Measurements from ENCODE around the gene MTMR10. TPM values are rescaled to one million over a fixed set of nuclear protein-coding genes. Genes with fewer than 3 reads are reported as not detected.

The MTMR10 gene
- total and polyA plus RNA-seq, 2 of the 4 experiments (the other 2 are of a cell fraction) = 11.2 to 13.8 TPM

GRCh38 chr15:31036783-31037182 is 45.4 kb upstream of the MTMR10 start:
- no peak overlapping the region for H3K27ac ChIP-seq (ENCODE audit: insufficient read depth, low read length)
- no TSS peak for BruUV-seq (replicated peaks)
- DNase-seq = no peak
- no peak overlapping the region for H3K18ac ChIP-seq (ENCODE audit: low read depth, low read length)
- TF ChIP-seq RFX5 (IDR thresholded peaks at IDR 0.05; ENCODE audit: low read depth, low read length) (no peak), RAD21 (IDR thresholded peaks at IDR 0.05; ENCODE audit: low read length) (no peak), USF2 (IDR thresholded peaks at IDR 0.05; ENCODE audit: low read depth, low read length) (no peak), RCOR1 (IDR thresholded peaks at IDR 0.05; ENCODE audit: insufficient replicate concordance, low read length) (no peak), NFE2L2 (IDR thresholded peaks at IDR 0.05; ENCODE audit: low read depth, low read length) (no peak)
- H3K27me3 ChIP-seq (ENCODE audit: control insufficient read depth, insufficient read depth, low read length) = no peaks in the 10 kb centered on the region
- peaks cover 12% of the 10 kb centered on the region for H3K4me1 ChIP-seq (ENCODE audit: control insufficient read depth, insufficient read depth, low read length)
- no peak overlapping the region for H3K14ac ChIP-seq (replicated peaks; ENCODE audit: low read depth, low read length)
- 0 out of 2 replicates have a peak, but pooled peaks cover 1% of the 10 kb centered on the region for H3K9me3 ChIP-seq (ENCODE audit: control insufficient read depth, insufficient read depth, low read length)
- no peak overlapping the region for H4K8ac ChIP-seq (ENCODE audit: low read depth in 2 of 2, low read length in 2 of 2)
- H2BK15ac ChIP-seq (ENCODE audit: low read depth, low read length) = no peak overlapping the region
- WGBS, 2 experiments (ENCODE audit: extremely low coverage in 2 of 2, insufficient read length in 1 of 2) = 90% methylated on average over 2 of the region's 9 CpGs; no CpG with 5 or more reads in 1 of the 2 experiments
- H3K4ac ChIP-seq (ENCODE audit: low read depth, low read length) = no peak overlapping the region
- H3K56ac ChIP-seq (ENCODE audit: extremely low read depth, insufficient read depth, low read length) = no peak overlapping the region
- POLR2A ChIA-PET (ENCODE audit: unreplicated experiment) = no interaction called here
- dilution Hi-C loops (cut with HindIII; ENCODE audit: low sequenced_read_pairs, unreplicated experiment) = no loop called here
- H2AK5ac ChIP-seq (ENCODE audit: low read depth, low read length) = no peak overlapping the region
- CTCF ChIA-PET = interaction anchor here (1.1 kb wide), 1 partner anchor 92 kb away, joined by 3 read pairs; no protein-coding TSS in a partner anchor
- no peaks in the 10 kb centered on the region for H3K36me3 ChIP-seq (ENCODE audit: control insufficient read depth, insufficient read depth, low read length)
- no peaks in the 10 kb centered on the region for H4K20me1 ChIP-seq (ENCODE audit: insufficient read depth, low read length)
- no peak overlapping the region for H3K9ac ChIP-seq (ENCODE audit: low read depth, low read length)
- no peak overlapping the region for H3K23ac ChIP-seq (ENCODE audit: low read depth, low read length)
- no peak overlapping the region for H4K5ac ChIP-seq (ENCODE audit: low read depth, low read length)
- no peak for ATAC-seq (ENCODE audit: low read depth)
- peaks cover 4% of the 10 kb centered on the region; the same call in 1 of the 2 replicates for H3K9me1 ChIP-seq (ENCODE audit: insufficient read depth, low read length)
- H2AFZ ChIP-seq (replicated peaks; ENCODE audit: low read length, poor library complexity) = no peak overlapping the region
- H4K91ac ChIP-seq (ENCODE audit: insufficient read depth, low read depth, low read length) = no peak overlapping the region
- no peak overlapping the region for H2BK120ac ChIP-seq (ENCODE audit: low read depth, low read length)
- no peak overlapping the region for H2BK20ac ChIP-seq (ENCODE audit: low read depth, low read length)
- H3K79me1 ChIP-seq (ENCODE audit: low read depth in 1 of 2, low read length in 2 of 2) = no peaks in the 10 kb centered on the region
- in situ Hi-C loops (cut with MboI; ENCODE audit: low sequenced_read_pairs) = no loop called here
- intact Hi-C loops (cut with micrococcal nuclease) = loop anchor here (5.0 kb wide), 1 partner anchor 44 kb away; the partner anchor contains the start of gene MTMR10
- H3K4me2 ChIP-seq (ENCODE audit: low read depth, low read length) = no peak overlapping the region
- H2BK5ac ChIP-seq (ENCODE audit: low read depth, low read length, poor library complexity, severe bottlenecking) = no peak overlapping the region
- no peak overlapping the region for H3K4me3 ChIP-seq (ENCODE audit: insufficient read depth, low read depth, low read length)
- H2AK9ac ChIP-seq (replicated peaks; ENCODE audit: low read depth, low read length, poor library complexity) = no peak overlapping the region
